Mesothelial cell of epicardium (in vitro differentiated cells): Measurements from ENCODE around the gene TCERG1L. TPM values are rescaled to one million over a fixed set of nuclear protein-coding genes. Genes with fewer than 3 reads are reported as not detected.

Experiments used
- DNase-seq, 2 experiments: peaks; one replicate each; pipeline ENCODE4 v3.0.0; 2021; ENCODE audit warnings: low spot score in 2 of 2; ENCODE audit not compliant: unreplicated experiment in 2 of 2
- H3K27ac Mint-ChIP-seq: 2 replicates; pipeline ENCODE4 v1.8.0; 2021; ENCODE audit warnings: mixed read lengths
- H3K27me3 Mint-ChIP-seq: 2 replicates; pipeline ENCODE4 v1.8.0; 2021; ENCODE audit warnings: low read depth, mixed read lengths
- H3K36me3 Mint-ChIP-seq: 2 replicates; pipeline ENCODE4 v1.8.0; 2021; ENCODE audit warnings: mixed read lengths
- H3K4me1 Mint-ChIP-seq: 2 replicates; pipeline ENCODE4 v1.8.0; 2021; ENCODE audit warnings: mixed read lengths
- H3K4me3 Mint-ChIP-seq: 2 replicates; pipeline ENCODE4 v1.8.0; 2021; ENCODE audit warnings: mild to moderate bottlenecking, moderate library complexity, mixed read lengths
- H3K9me3 Mint-ChIP-seq: 2 replicates; pipeline ENCODE4 v1.8.0; 2021; ENCODE audit warnings: mixed read lengths
- CTCF ChIP-seq: fragments of 200-600 bp; sonication (generic); IDR thresholded peaks from one replicate; pipeline ENCODE4 v1.5.0; 2021; ENCODE audit warnings: antibody characterized with exemption; ENCODE audit not compliant: unreplicated experiment
- total RNA-seq: library from RNA; stranded (reverse); gene quantifications from 3 replicates; pipeline ENCODE4 v1.2.1, GENCODE V29; 2021

Gene TCERG1L
- total RNA-seq, 1 donor from 2014 or later = 0.63 TPM

DNA sequence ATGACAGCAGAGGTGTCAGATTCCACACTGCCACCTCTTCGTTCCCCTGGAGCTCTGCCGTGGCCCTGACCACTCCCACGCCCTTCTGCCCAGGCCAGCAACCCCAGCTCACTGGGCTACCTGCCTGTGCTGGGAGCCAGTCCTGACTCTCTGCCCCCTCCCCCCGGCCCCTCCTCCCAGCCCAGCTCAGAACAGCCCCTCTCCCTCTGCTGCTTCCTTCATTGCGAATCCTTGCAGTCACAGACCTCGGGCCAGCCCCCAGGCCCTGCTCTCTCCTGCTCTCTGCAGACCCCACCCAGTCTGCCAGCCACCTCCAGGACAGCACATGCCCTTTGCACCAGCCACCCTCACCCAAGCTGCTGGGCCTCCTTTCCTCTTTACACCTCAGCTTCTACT is 60.4 kb downstream of the TCERG1L start:
- H3K36me3 Mint-ChIP-seq = no peaks in the 10 kb centered on the region
- H3K27me3 Mint-ChIP-seq = peaks cover 30% of the 10 kb centered on the region
- no peak for DNase-seq
- H3K27ac Mint-ChIP-seq = no peak overlapping the region
- no peaks in the 10 kb centered on the region for H3K9me3 Mint-ChIP-seq
- TF ChIP-seq CTCF = no peak
- no peak overlapping the region for H3K4me3 Mint-ChIP-seq
- H3K4me1 Mint-ChIP-seq = peaks cover 19% of the 10 kb centered on the region

GRCh38 chr10:131250454-131251145 is 60.9 kb downstream of the TCERG1L start:
- H3K27ac Mint-ChIP-seq = no peak overlapping the region
- H3K36me3 Mint-ChIP-seq = no peaks in the 10 kb centered on the region
- no peak for TF ChIP-seq CTCF
- peaks cover 33% of the 10 kb centered on the region for H3K27me3 Mint-ChIP-seq
- no peak overlapping the region for H3K4me3 Mint-ChIP-seq
- DNase-seq = no peak
- no peaks in the 10 kb centered on the region for H3K9me3 Mint-ChIP-seq
- H3K4me1 Mint-ChIP-seq = peaks cover 19% of the 10 kb centered on the region

GRCh38 chr10:131249955-131250344 is 61.6 kb downstream of the TCERG1L start:
- no peak for TF ChIP-seq CTCF
- peaks cover 33% of the 10 kb centered on the region for H3K27me3 Mint-ChIP-seq
- H3K4me3 Mint-ChIP-seq = no peak overlapping the region
- H3K27ac Mint-ChIP-seq = no peak overlapping the region
- no peaks in the 10 kb centered on the region for H3K36me3 Mint-ChIP-seq
- DNase-seq = no peak
- peaks cover 19% of the 10 kb centered on the region for H3K4me1 Mint-ChIP-seq
- no peaks in the 10 kb centered on the region for H3K9me3 Mint-ChIP-seq

GRCh38 chr10:131249238-131249954 is 62.1 kb downstream of the TCERG1L start:
- DNase-seq = no peak
- Mint-ChIP-seq H3K36me3 (no peaks in the 10 kb centered on the region), H3K9me3 (no peaks in the 10 kb centered on the region), H3K27ac (no peak overlapping the region), H3K4me1 (peaks cover 19% of the 10 kb centered on the region), H3K4me3 (no peak overlapping the region), H3K27me3 (peaks cover 31% of the 10 kb centered on the region)
- TF ChIP-seq CTCF = no peak

DNA sequence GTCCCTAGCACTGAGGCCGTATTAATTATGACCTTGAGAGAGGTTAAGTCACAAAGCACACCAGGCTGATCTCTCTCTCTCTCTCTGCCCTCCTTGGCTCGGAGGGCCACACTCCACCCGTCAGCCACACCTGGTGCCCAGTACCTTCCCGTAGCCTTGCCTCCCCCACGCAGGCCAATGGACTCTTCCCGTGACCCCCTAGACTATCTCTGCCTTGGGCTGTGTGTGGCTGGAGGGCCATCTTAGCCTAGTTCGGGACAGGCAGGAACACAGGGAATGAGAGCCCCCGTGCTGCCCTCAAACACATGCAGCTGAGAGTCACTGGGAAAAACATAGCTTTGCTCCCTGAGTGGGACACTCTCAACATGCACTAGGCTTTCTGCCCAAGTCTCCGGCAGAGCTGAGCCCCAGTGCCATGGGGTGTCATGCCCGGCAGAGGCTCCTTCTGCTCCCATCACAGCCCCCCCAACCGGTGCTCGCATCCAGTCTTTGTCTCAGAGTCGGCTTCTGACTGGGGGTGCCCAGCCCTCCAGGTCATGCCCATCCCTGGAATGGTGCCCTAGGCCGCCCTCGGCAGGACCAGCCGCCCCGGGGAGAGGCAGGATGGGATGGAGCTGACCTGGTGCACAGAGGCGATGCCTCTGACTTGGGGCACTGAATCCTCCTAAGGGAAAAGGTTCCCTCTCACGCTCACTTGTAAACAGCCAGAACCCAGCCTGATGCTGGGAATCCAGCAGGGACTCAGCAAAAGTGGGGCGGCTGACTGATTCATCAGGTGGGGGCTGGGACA is 63.0 kb downstream of the TCERG1L start:
- TF ChIP-seq CTCF = no peak
- no peak for DNase-seq
- H3K9me3 Mint-ChIP-seq = no peaks in the 10 kb centered on the region
- no peaks in the 10 kb centered on the region for H3K36me3 Mint-ChIP-seq
- no peak overlapping the region for H3K27ac Mint-ChIP-seq
- peaks cover 34% of the 10 kb centered on the region for H3K27me3 Mint-ChIP-seq
- peaks cover 19% of the 10 kb centered on the region for H3K4me1 Mint-ChIP-seq
- H3K4me3 Mint-ChIP-seq = no peak overlapping the region
